Caco-2 (cell line): Measurements from ENCODE around the gene MC4R. TPM values are rescaled to one million over a fixed set of nuclear protein-coding genes. Genes with fewer than 3 reads are reported as not detected.
"Not testable (repeated sequence)": the region's sequence is repeated elsewhere in the genome, so short reads cannot be mapped to it uniquely, and the experiment has no call there.

Source experiments
- Bru-seq: library from RNA; stranded (reverse); fragments of 400-500 nt; gene quantifications from one replicate; lab custom pipeline; 2021; lab: Mats Ljungman, UMichigan
- BruChase-seq, 2 experiments: library from RNA; stranded (reverse); fragments of 400-500 nt; gene quantifications; one replicate each; lab custom pipeline; 2021; lab: Mats Ljungman, UMichigan
- BruUV-seq: library from RNA; stranded (reverse); fragments of 400-500 nt; replicated peaks from 2 replicates; lab custom pipeline; 2021; lab: Mats Ljungman, UMichigan
- CTCF ChIA-PET: fragments of 300-600 bp; sonication (Branson Sonifier 250); formaldehyde crosslinking; loops from one replicate; lab custom pipeline; 2022; ENCODE audit warnings: antibody characterized with exemption; lab: Charles Lee
- POLR2A ChIA-PET: fragments of 300-600 bp; sonication (Branson Sonifier 250); formaldehyde crosslinking; loops from one replicate; lab custom pipeline; 2022; ENCODE audit warnings: antibody characterized with exemption; lab: Charles Lee
- DNase-seq, 2 experiments: peaks; one replicate each; pipeline versions ENCODE4 v3.0.0 to v3.0.0-alpha.2; 2020 to 2022
- H3K27me3 ChIP-seq: replicated peaks from 2 replicates; pipeline ENCODE4 v1.6.0; 2011; ENCODE audit warnings: low read length; ENCODE audit not compliant: control insufficient read depth, insufficient read depth
- H3K36me3 ChIP-seq: 2 replicates; pipeline ENCODE4 v1.5.1; 2011; ENCODE audit warnings: low read length; ENCODE audit not compliant: control insufficient read depth, insufficient read depth
- H3K4me1 ChIP-seq: fragments of 250-450 bp; sonication (Bioruptor Pico); 2 replicates; pipeline ENCODE4 v1.5.1; 2020; ENCODE audit warnings: mild to moderate bottlenecking
- H3K4me3 ChIP-seq: 2 replicates; pipeline ENCODE4 v1.5.1; 2011; ENCODE audit warnings: low read depth, mild to moderate bottlenecking, control low read depth, low read length
- H3K9me3 ChIP-seq: fragments of 250-450 bp; sonication (Bioruptor Pico); 2 replicates; pipeline ENCODE4 v1.5.1; 2020; ENCODE audit warnings: mild to moderate bottlenecking, moderate library complexity
- H3K27ac Mint-ChIP-seq: one replicate; pipeline ENCODE4 v1.8.0; 2022; ENCODE audit warnings: mixed read lengths; ENCODE audit not compliant: unreplicated experiment
- H3K27me3 Mint-ChIP-seq: one replicate; pipeline ENCODE4 v1.8.0; 2022; ENCODE audit warnings: mixed read lengths; ENCODE audit not compliant: insufficient read depth, unreplicated experiment
- H3K36me3 Mint-ChIP-seq: one replicate; pipeline ENCODE4 v1.8.0; 2022; ENCODE audit warnings: mild to moderate bottlenecking, mixed read lengths; ENCODE audit not compliant: insufficient read depth, unreplicated experiment
- H3K4me1 Mint-ChIP-seq: one replicate; pipeline ENCODE4 v1.8.0; 2022; ENCODE audit warnings: low read depth, mixed read lengths; ENCODE audit not compliant: unreplicated experiment
- H3K4me3 Mint-ChIP-seq: one replicate; pipeline ENCODE4 v1.8.0; 2022; ENCODE audit warnings: mild to moderate bottlenecking, moderate library complexity, mixed read lengths; ENCODE audit not compliant: unreplicated experiment
- H3K9me3 Mint-ChIP-seq: one replicate; pipeline ENCODE4 v1.8.0; 2022; ENCODE audit warnings: mixed read lengths; ENCODE audit not compliant: unreplicated experiment
- CTCF ChIP-seq, 2 experiments: fragments of 200-600 bp in 1 of 2; IDR thresholded peaks; 1 replicate in 1 of 2; 2 replicates in 1 of 2; pipeline versions ENCODE4 v1.5.1 to v1.8.0; 2011 to 2022; ENCODE audit warnings: antibody characterized with exemption in 1 of 2, control low read depth in 1 of 2, inconsistent platforms in 1 of 2, low read depth in 1 of 2, low read length in 1 of 2, mild to moderate bottlenecking in 1 of 2, moderate library complexity in 1 of 2; ENCODE audit not compliant: insufficient read depth in 1 of 2, severe bottlenecking in 1 of 2, unreplicated experiment in 1 of 2
- intact Hi-C: fragments of 100-400 bp; cut with micrococcal nuclease; formaldehyde crosslinking; loops from one replicate; pipeline ENCODE4 v1.10.0; 2022; ENCODE audit not compliant: unreplicated experiment
- long read RNA-seq: library from polyadenylated mRNA; stranded (forward); transcript quantifications from one replicate; pipeline ENCODE4 v2.0.0, GENCODE V29; 2022
- total RNA-seq: library from RNA; stranded (reverse); gene quantifications from 2 replicates; pipeline ENCODE4 v1.2.3, GENCODE V29; 2022

Gene MC4R
- total RNA-seq = not detected in 2 replicates
- not detected for Bru-seq, nascent RNA
- BruChase-seq, experiment 1, labeled RNA remaining after a 2-hour chase = not detected
- not detected for BruChase-seq, experiment 2, labeled RNA remaining after a 6-hour chase
- long read RNA-seq = 0 reads

DNA sequence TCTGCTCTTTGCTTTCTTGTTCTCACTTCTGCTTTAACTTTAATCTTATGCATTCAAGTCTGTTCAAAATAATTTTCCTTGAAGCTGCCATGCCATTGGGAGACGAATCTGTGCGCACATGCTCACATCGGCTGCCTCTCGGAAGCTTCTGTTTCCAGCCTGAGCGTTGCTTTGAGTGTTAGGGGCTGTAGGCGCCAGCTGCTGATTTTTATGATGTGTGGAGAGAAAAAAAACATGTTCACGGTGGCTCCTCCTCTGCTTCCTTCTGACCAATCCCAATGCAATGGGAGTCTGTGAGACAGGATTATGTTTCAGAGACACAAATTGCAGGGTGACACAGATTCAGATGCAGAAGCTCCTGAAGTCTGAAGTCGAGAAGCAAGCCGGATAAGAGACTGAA, at the start of gene MC4R:
Gene MC4R (minus strand): TSS at position 180 of the 400 bp plus-strand sequence. CDS start 426 bp downstream, outside the sequence.
- Histone ChIP-seq H3K36me3 (no peaks in the 10 kb centered on the region), H3K9me3 (no peaks in the 10 kb centered on the region), H3K4me3 (no peak within 1 kb of the TSS), H3K27me3 (no peaks in the 10 kb centered on the region), H3K4me1 (no peaks in the 10 kb centered on the region)
- no peak within 1 kb of the TSS for H3K27ac Mint-ChIP-seq
- no TSS peak for BruUV-seq
- H3K27me3 Mint-ChIP-seq = peaks cover 3% of the 10 kb centered on the region
- ChIA-PET POLR2A (no interaction called here), CTCF (no interaction called here)
- peak in 1 of 2 experiments; percentile 17 for DNase-seq
- TF ChIP-seq CTCF (IDR thresholded peaks at IDR 0.05; ENCODE audit: insufficient read depth in 1 of 2, low read depth in 1 of 2, low read length in 1 of 2, severe bottlenecking in 1 of 2, unreplicated experiment in 1 of 2) = no peak
- no peaks in the 10 kb centered on the region for H3K9me3 Mint-ChIP-seq
- no peak within 1 kb of the TSS for H3K4me3 Mint-ChIP-seq
- no peaks in the 10 kb centered on the region for H3K4me1 Mint-ChIP-seq
- H3K36me3 Mint-ChIP-seq = no peaks in the 10 kb centered on the region
- intact Hi-C loops = no loop called here

DNA sequence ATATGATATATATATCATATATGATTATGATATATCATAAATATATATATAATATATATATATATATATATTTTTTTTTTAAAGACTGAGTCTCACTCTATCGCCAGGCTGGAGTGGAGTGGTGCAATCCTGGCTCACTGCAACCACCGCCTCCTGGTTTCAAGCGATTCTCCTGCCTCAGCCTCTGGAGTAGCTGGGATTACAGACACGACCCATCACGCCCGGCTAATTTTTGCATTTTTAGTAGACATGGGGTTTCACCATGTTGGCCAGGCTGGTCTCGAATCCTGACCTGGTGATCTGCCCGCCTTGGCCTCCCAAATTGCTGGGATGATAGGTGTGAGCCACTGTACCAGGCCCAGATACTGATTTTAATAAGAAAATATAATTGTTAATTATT, 49.7 kb upstream of the MC4R start:
- H3K36me3 Mint-ChIP-seq, DNase-seq, CTCF ChIA-PET, H3K4me3 ChIP-seq, POLR2A ChIA-PET, H3K27ac Mint-ChIP-seq, H3K36me3 ChIP-seq, BruUV-seq, H3K9me3 Mint-ChIP-seq, intact Hi-C loops, H3K27me3 ChIP-seq, H3K4me3 Mint-ChIP-seq, H3K27me3 Mint-ChIP-seq, H3K9me3 ChIP-seq, H3K4me1 ChIP-seq, H3K4me1 Mint-ChIP-seq: not testable (repeated sequence)

- Histone ChIP-seq H3K4me1 (no peaks in the 10 kb centered on the region), H3K27me3 (no peaks in the 10 kb centered on the region), H3K36me3 (no peaks in the 10 kb centered on the region), H3K9me3 (no peaks in the 10 kb centered on the region), H3K4me3 (no peak overlapping the region)
- CTCF ChIA-PET = no interaction called here
- no peak overlapping the region for H3K27ac Mint-ChIP-seq
- H3K36me3 Mint-ChIP-seq = no peaks in the 10 kb centered on the region
- BruUV-seq = no TSS peak
- no peak for TF ChIP-seq CTCF (IDR thresholded peaks at IDR 0.05; ENCODE audit: insufficient read depth in 1 of 2, low read depth in 1 of 2, low read length in 1 of 2, severe bottlenecking in 1 of 2, unreplicated experiment in 1 of 2)
- H3K9me3 Mint-ChIP-seq = no peaks in the 10 kb centered on the region
- H3K4me3 Mint-ChIP-seq = no peak overlapping the region
- H3K4me1 Mint-ChIP-seq = no peaks in the 10 kb centered on the region
- H3K27me3 Mint-ChIP-seq = no peaks in the 10 kb centered on the region
- DNase-seq = no peak
- intact Hi-C loops = no loop called here
- POLR2A ChIA-PET = no interaction called here
These were observed 49.0 kb upstream of the MC4R start for GRCh38 chr18:60421356-60422118.
